B cell (primary cell): Measurements from ENCODE around the gene ZBTB46.

ENCODE experiments used
- EZH2 ChIP-seq: IDR thresholded peaks from 2 replicates; pipeline ENCODE4 v1.6.1; 2012; ENCODE audit warnings: borderline replicate concordance, low read depth, mild to moderate bottlenecking, moderate library complexity, low read length; ENCODE audit not compliant: insufficient read depth, poor library complexity, severe bottlenecking
- TF ChIP-seq, protein P1 (sequence below): fragments of 200-600 bp; IDR thresholded peaks from one replicate; pipeline ENCODE4 v1.8.0; 2022; ENCODE audit warnings: antibody characterized with exemption, mild to moderate bottlenecking

GRCh38 chr20:63794614-63795013, 36.5 kb downstream of the ZBTB46 start:
- TF ChIP-seq, protein P1, sequence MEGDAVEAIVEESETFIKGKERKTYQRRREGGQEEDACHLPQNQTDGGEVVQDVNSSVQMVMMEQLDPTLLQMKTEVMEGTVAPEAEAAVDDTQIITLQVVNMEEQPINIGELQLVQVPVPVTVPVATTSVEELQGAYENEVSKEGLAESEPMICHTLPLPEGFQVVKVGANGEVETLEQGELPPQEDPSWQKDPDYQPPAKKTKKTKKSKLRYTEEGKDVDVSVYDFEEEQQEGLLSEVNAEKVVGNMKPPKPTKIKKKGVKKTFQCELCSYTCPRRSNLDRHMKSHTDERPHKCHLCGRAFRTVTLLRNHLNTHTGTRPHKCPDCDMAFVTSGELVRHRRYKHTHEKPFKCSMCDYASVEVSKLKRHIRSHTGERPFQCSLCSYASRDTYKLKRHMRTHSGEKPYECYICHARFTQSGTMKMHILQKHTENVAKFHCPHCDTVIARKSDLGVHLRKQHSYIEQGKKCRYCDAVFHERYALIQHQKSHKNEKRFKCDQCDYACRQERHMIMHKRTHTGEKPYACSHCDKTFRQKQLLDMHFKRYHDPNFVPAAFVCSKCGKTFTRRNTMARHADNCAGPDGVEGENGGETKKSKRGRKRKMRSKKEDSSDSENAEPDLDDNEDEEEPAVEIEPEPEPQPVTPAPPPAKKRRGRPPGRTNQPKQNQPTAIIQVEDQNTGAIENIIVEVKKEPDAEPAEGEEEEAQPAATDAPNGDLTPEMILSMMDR = no peak
- TF ChIP-seq EZH2 = no peak
